LoVo (cell line): ENCODE results near the gene ZBTB7A.
A peak's percentile ranks its signal among the peaks of the same experiment; 100 is the strongest.

Experiments
- DNase-seq: peaks from one replicate; pipeline ENCODE4 v3.0.0-alpha.2; 2016; ENCODE audit warnings: low spot score

ZBTB7A gene

GRCh38 chr19:4054441-4055208, 12.1 kb downstream of the ZBTB7A start:
- DNase-seq: no peak

GRCh38 chr19:4053423-4054324, 13.0 kb downstream of the ZBTB7A start:
- no peak for DNase-seq

- no peak for DNase-seq
Observed at GRCh38 chr19:4052993-4053422, 13.7 kb downstream of the ZBTB7A start.

GRCh38 chr19:4052114-4052992, 14.3 kb downstream of the ZBTB7A start:
- peak; percentile 28 for DNase-seq

- DNase-seq: no peak
Observed at GRCh38 chr19:4051175-4052101, 15.3 kb downstream of the ZBTB7A start.

- DNase-seq: no peak
Observed at GRCh38 chr19:4049432-4049831, 17.3 kb downstream of the ZBTB7A start.

GRCh38 chr19:4046946-4047683, 19.6 kb downstream of the ZBTB7A start:
- DNase-seq: no peak

GRCh38 chr19:4046362-4046691, 20.4 kb downstream of the ZBTB7A start:
- DNase-seq: no peak

- DNase-seq: no peak
Observed at GRCh38 chr19:4045597-4046361, 20.9 kb downstream of the ZBTB7A start.

- no peak for DNase-seq
Observed at GRCh38 chr19:4044990-4045465, 21.7 kb downstream of the ZBTB7A start.

GRCh38 chr19:4043966-4044715, 22.6 kb downstream of the ZBTB7A start:
- no peak for DNase-seq

GRCh38 chr19:4043401-4043800, 23.3 kb downstream of the ZBTB7A start:
- no peak for DNase-seq

- no peak for DNase-seq
Observed at GRCh38 chr19:4042731-4043082, 24.0 kb downstream of the ZBTB7A start.

GRCh38 chr19:4042064-4042730, 24.5 kb downstream of the ZBTB7A start:
- no peak for DNase-seq

- no peak for DNase-seq
Observed at GRCh38 chr19:4038661-4039423, 27.9 kb downstream of the ZBTB7A start.

GRCh38 chr19:4038057-4038456, 28.6 kb downstream of the ZBTB7A start:
- no peak for DNase-seq

- DNase-seq: no peak
Observed at GRCh38 chr19:4037301-4037949, 29.3 kb downstream of the ZBTB7A start.
